ENCODE data around the gene PTPRZ1.

Gene PTPRZ1

GRCh38 chr7:121891731-121892130, 18.8 kb downstream of the PTPRZ1 start:
- DNase-seq (ENCODE audit: low spot score), result no peak

- DNase-seq (ENCODE audit: low spot score), result no peak
These were observed 28.1 kb downstream of the PTPRZ1 start for GRCh38 chr7:121901026-121901425.

GRCh38 chr7:121904120-121904519, 31.2 kb downstream of the PTPRZ1 start:
- DNase-seq (ENCODE audit: low spot score), result no peak

GRCh38 chr7:121908042-121908441, 35.1 kb downstream of the PTPRZ1 start:
- DNase-seq (ENCODE audit: low spot score), result no peak

GRCh38 chr7:121909716-121910345, 36.9 kb downstream of the PTPRZ1 start:
- DNase-seq (ENCODE audit: low spot score), result no peak

- no peak for DNase-seq (ENCODE audit: low spot score)
These were observed 41.1 kb downstream of the PTPRZ1 start for GRCh38 chr7:121913947-121914675.

GRCh38 chr7:121914676-121915279, 41.8 kb downstream of the PTPRZ1 start:
- no peak for DNase-seq (ENCODE audit: low spot score)

- DNase-seq (ENCODE audit: low spot score), result no peak
These were observed 43.2 kb downstream of the PTPRZ1 start for GRCh38 chr7:121916211-121916610.

GRCh38 chr7:121919986-121920385, 47.0 kb downstream of the PTPRZ1 start:
- no peak for DNase-seq (ENCODE audit: low spot score)

GRCh38 chr7:121924269-121925186, 51.6 kb downstream of the PTPRZ1 start:
- no peak for DNase-seq (ENCODE audit: low spot score)

- DNase-seq (ENCODE audit: low spot score), result no peak
These were observed 58.4 kb downstream of the PTPRZ1 start for GRCh38 chr7:121931149-121931902.

- DNase-seq (ENCODE audit: low spot score), result no peak
These were observed 59.8 kb downstream of the PTPRZ1 start for GRCh38 chr7:121932768-121933167.

- no peak for DNase-seq (ENCODE audit: low spot score)
These were observed 64.1 kb downstream of the PTPRZ1 start for GRCh38 chr7:121936951-121937623.

GRCh38 chr7:121938429-121938996, 65.6 kb downstream of the PTPRZ1 start:
- DNase-seq (ENCODE audit: low spot score), result no peak

- DNase-seq (ENCODE audit: low spot score), result no peak
These were observed 68.0 kb downstream of the PTPRZ1 start for GRCh38 chr7:121940918-121941317.

GRCh38 chr7:121941830-121942229, 68.9 kb downstream of the PTPRZ1 start:
- no peak for DNase-seq (ENCODE audit: low spot score)

GRCh38 chr7:121945066-121945465, 72.1 kb downstream of the PTPRZ1 start:
- no peak for DNase-seq (ENCODE audit: low spot score)

- no peak for DNase-seq (ENCODE audit: low spot score)
These were observed 72.7 kb downstream of the PTPRZ1 start for GRCh38 chr7:121945480-121946236.

GRCh38 chr7:121953164-121953563, 80.2 kb downstream of the PTPRZ1 start:
- no peak for DNase-seq (ENCODE audit: low spot score)

GRCh38 chr7:121953601-121954000, 80.6 kb downstream of the PTPRZ1 start:
- no peak for DNase-seq (ENCODE audit: low spot score)
